CD8-positive, alpha-beta memory T cell (primary cell): Measurements from ENCODE around the gene SLC8B1. TPM values are rescaled to one million over a fixed set of nuclear protein-coding genes. Genes with fewer than 3 reads are reported as not detected.

ENCODE experiments used
- CTCF ChIA-PET: fragments of 350-600 bp; sonication (Branson Sonifier 250); formaldehyde crosslinking; loops from one replicate; lab custom pipeline; 2021; ENCODE audit warnings: antibody characterized with exemption; lab: Charles Lee
- POLR2A ChIA-PET: fragments of 350-600 bp; sonication (Branson Sonifier 250); formaldehyde crosslinking; loops from one replicate; lab custom pipeline; 2021; ENCODE audit warnings: antibody characterized with exemption; lab: Charles Lee
- DNase-seq, 5 donors: peaks; one replicate each; pipeline versions ENCODE4 v3.0.0 to v3.0.0-alpha.2; 2020 to 2022; ENCODE audit warnings: mixed read lengths in 1 of 5
- H3K27ac ChIP-seq: one replicate; pipeline ENCODE4 v1.7.0; 2013; ENCODE audit warnings: low read depth, mild to moderate bottlenecking, low read length, moderate library complexity
- H3K27me3 ChIP-seq: 2 replicates; pipeline ENCODE4 v1.7.0; 2013; ENCODE audit warnings: low read length, mild to moderate bottlenecking; ENCODE audit not compliant: insufficient read depth, poor library complexity, severe bottlenecking
- H3K36me3 ChIP-seq: 2 replicates; pipeline ENCODE4 v1.7.0; 2013; ENCODE audit warnings: mild to moderate bottlenecking, low read length, moderate library complexity; ENCODE audit not compliant: insufficient read depth
- H3K4me1 ChIP-seq: 2 replicates; pipeline ENCODE4 v1.7.0; 2013; ENCODE audit warnings: mild to moderate bottlenecking, low read length, moderate library complexity; ENCODE audit not compliant: insufficient read depth
- H3K4me3 ChIP-seq: 2 replicates; pipeline ENCODE4 v1.7.0; 2013; ENCODE audit warnings: mild to moderate bottlenecking, low read length
- H3K9me3 ChIP-seq: 2 replicates; pipeline ENCODE4 v1.7.0; 2013; ENCODE audit warnings: mild to moderate bottlenecking, low read length
- H3K27ac Mint-ChIP-seq, 8 donors: one replicate each; pipeline ENCODE4 v1.8.0; 2020 to 2021; ENCODE audit warnings: mixed read lengths in 8 of 8, mild to moderate bottlenecking in 6 of 8, inconsistent platforms in 3 of 8, moderate library complexity in 3 of 8
- H3K27me3 Mint-ChIP-seq, 2 donors: one replicate each; pipeline ENCODE4 v1.8.0; 2020 to 2021; ENCODE audit warnings: mixed read lengths in 2 of 2, mild to moderate bottlenecking in 1 of 2, moderate library complexity in 1 of 2
- H3K36me3 Mint-ChIP-seq, 3 donors: one replicate each; pipeline ENCODE4 v1.8.0; 2020 to 2021; ENCODE audit warnings: mixed read lengths in 3 of 3, inconsistent platforms in 1 of 3, mild to moderate bottlenecking in 1 of 3
- H3K4me1 Mint-ChIP-seq, 3 donors: one replicate each; pipeline ENCODE4 v1.8.0; 2020 to 2021; ENCODE audit warnings: mixed read lengths in 3 of 3, inconsistent platforms in 1 of 3, mild to moderate bottlenecking in 1 of 3
- H3K4me3 Mint-ChIP-seq, 7 donors: one replicate each; pipeline ENCODE4 v1.8.0; 2020 to 2021; ENCODE audit warnings: mixed read lengths in 7 of 7, mild to moderate bottlenecking in 6 of 7, moderate library complexity in 4 of 7, inconsistent platforms in 2 of 7
- H3K9me3 Mint-ChIP-seq, 5 donors: one replicate each; pipeline ENCODE4 v1.8.0; 2020 to 2022; ENCODE audit warnings: mixed read lengths in 5 of 5, mild to moderate bottlenecking in 3 of 5, moderate library complexity in 2 of 5, inconsistent platforms in 1 of 5
- polyA plus RNA-seq: library from polyadenylated mRNA; unstranded; fragments of 300-500 nt; fragmentation: Illumina TruSeq; gene quantifications from one replicate; pipeline ENCODE4 v1.2.3, GENCODE V29; 2021
- total RNA-seq, 2 experiments: library from RNA; stranded (reverse); gene quantifications; one replicate each; pipeline ENCODE4 v1.2.3, GENCODE V29; 2021

Gene SLC8B1
- total and polyA plus RNA-seq, 3 experiments from 2014 or later: 14.9 to 26.8 (median 16.8) TPM

- H3K36me3 ChIP-seq: no peaks in the 10 kb centered on the region
- Mint-ChIP-seq H3K4me3 (no peak overlapping the region), H3K9me3 (peaks cover 0 to 14% (median 6%) of the 10 kb centered on the region in 5 donors), H3K27ac (no peak overlapping the region), H3K4me1 (peaks cover 12 to 27% (median 19%) of the 10 kb centered on the region in 3 donors), H3K27me3 (no peaks in the 10 kb centered on the region), H3K36me3 (peaks cover 13 to 18% (median 14%) of the 10 kb centered on the region in 3 donors)
- no peak for DNase-seq
- peaks cover 33% of the 10 kb centered on the region for H3K4me1 ChIP-seq
- peaks cover 2% of the 10 kb centered on the region for H3K9me3 ChIP-seq
- no peak overlapping the region for H3K27ac ChIP-seq
- ChIA-PET CTCF (no interaction called here), POLR2A (no interaction called here)
- no peaks in the 10 kb centered on the region for H3K27me3 ChIP-seq
- H3K4me3 ChIP-seq: no peak overlapping the region
These were observed 77.3 kb downstream of the SLC8B1 start for GRCh38 chr12:113257564-113257963.

DNA sequence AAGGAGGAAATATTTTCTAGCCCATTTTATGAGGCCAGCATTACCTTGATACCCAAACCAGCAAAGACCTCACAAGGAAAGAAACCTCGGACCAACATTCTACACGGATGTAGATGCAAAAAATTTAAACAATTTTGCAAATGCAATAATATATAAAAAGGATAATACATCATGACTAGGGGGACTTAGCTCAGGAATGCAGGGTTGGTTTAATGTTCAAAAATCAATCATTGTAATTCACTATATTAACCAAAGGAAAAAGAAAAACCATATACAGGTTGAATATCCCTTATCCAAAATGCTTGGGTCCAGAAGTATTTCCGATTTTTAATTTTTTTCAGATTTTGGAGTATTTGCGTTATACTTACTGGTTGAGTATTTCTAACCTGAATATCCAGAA lies 80.6 kb downstream of the SLC8B1 start:
- Mint-ChIP-seq H3K36me3 (peaks cover 15 to 29% (median 18%) of the 10 kb centered on the region in 3 donors), H3K4me1 (peaks cover 0 to 3% (median 3%) of the 10 kb centered on the region in 3 donors), H3K27me3 (no peaks in the 10 kb centered on the region), H3K27ac (no peak overlapping the region), H3K4me3 (no peak overlapping the region), H3K9me3 (peaks cover 0 to 15% (median 7%) of the 10 kb centered on the region in 5 donors)
- no peak overlapping the region for H3K4me3 ChIP-seq
- H3K4me1 ChIP-seq: peaks cover under 1% of the 10 kb centered on the region
- no peak overlapping the region for H3K27ac ChIP-seq
- H3K36me3 ChIP-seq: no peaks in the 10 kb centered on the region
- no peak for DNase-seq
- no peaks in the 10 kb centered on the region for H3K27me3 ChIP-seq
- ChIA-PET POLR2A (no interaction called here), CTCF (no interaction called here)
- H3K9me3 ChIP-seq: peaks cover 6% of the 10 kb centered on the region

DNA sequence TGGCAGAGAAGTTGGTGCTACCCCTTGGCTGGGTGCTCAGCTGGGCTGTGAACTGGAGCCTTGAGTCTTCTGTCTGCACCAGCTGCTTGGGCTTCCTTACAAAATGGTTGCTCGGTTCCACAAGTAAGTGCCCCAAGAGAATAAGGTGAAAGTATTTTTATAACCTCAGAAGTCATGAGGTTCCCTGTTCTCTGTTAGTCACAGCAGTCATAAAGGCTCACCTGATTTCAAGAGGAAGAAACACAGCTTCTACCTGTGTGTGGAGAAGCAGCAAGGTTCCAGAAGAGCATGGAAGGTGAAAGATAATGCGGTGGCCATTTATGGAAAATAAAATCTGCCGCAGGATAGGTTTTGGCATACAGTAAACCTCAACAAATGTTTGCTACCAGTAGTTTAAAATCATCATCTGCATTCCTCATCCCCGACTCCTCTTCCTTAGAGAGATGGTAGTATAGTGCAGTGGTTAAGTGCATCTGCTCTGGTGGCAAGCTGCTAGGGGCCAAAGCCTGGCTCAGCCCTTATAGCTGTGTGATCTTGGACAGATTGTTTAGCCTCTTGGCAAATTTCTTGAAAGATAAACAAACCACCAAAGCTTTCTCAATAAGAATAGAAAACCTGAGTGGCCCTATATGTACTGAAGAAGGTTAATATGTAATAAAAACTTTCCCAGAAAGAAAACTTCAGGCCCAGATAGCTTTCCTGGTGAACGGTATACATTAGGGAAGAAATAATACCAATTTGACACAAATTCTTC lies 81.2 kb downstream of the SLC8B1 start:
- Mint-ChIP-seq H3K36me3 (peaks cover 12 to 33% (median 18%) of the 10 kb centered on the region in 3 donors), H3K4me1 (no peaks in the 10 kb centered on the region), H3K27me3 (no peaks in the 10 kb centered on the region), H3K9me3 (peaks cover 0 to 15% (median 7%) of the 10 kb centered on the region in 5 donors), H3K27ac (no peak overlapping the region), H3K4me3 (no peak overlapping the region)
- Histone ChIP-seq H3K27me3 (no peaks in the 10 kb centered on the region), H3K4me1 (no peaks in the 10 kb centered on the region), H3K27ac (no peak overlapping the region), H3K4me3 (no peak overlapping the region), H3K9me3 (peaks cover 6% of the 10 kb centered on the region), H3K36me3 (no peaks in the 10 kb centered on the region)
- ChIA-PET POLR2A (no interaction called here), CTCF (no interaction called here)
- no peak for DNase-seq

GRCh38 chr12:113252494-113252893 lies 82.4 kb downstream of the SLC8B1 start:
- CTCF ChIA-PET: no interaction called here

DNA sequence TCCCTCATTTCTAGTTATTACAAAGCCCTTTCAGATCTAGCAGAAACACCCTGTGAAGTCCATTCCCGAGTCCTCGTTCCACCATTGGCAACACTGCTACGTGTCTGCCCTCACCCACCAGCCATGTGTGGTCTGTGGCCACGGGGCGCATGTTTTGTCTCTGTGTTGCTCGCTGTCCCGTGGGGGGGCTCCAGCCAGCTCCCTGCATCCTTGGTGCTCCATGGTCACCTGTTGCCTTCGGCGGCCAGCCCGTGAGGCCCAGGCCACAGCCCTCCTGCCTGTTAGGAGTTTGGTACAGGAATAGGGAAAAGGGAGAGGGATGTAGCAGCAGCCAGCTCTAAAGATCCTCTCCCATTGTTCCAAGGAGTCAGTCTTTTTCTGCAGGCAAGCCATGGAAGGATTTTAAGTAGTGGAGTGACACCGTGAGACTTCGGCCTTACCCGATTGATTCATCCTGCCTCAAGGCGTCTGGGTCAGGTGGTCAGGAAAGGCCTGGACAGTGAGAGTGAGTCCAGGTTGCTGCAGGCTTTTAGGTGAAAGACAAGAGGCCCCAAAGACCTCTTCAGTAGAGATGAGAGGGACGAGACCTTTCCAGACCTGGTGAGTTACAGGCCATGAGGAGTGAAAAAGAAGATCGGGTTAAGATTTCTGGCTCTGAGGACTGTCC lies 83.4 kb downstream of the SLC8B1 start:
- Mint-ChIP-seq H3K4me1 (no peaks in the 10 kb centered on the region), H3K27ac (peak overlapping the region in 1 of 8 donors; percentile 63), H3K27me3 (no peaks in the 10 kb centered on the region), H3K4me3 (no peak overlapping the region), H3K36me3 (peaks cover 13 to 52% (median 18%) of the 10 kb centered on the region in 3 donors), H3K9me3 (peaks cover 0 to 15% (median 7%) of the 10 kb centered on the region in 5 donors)
- H3K27ac ChIP-seq: no peak overlapping the region
- no peaks in the 10 kb centered on the region for H3K4me1 ChIP-seq
- no peak overlapping the region for H3K4me3 ChIP-seq
- H3K27me3 ChIP-seq: no peaks in the 10 kb centered on the region
- DNase-seq: no peak
- CTCF ChIA-PET: no interaction called here
- no peaks in the 10 kb centered on the region for H3K36me3 ChIP-seq
- POLR2A ChIA-PET: no interaction called here
- peaks cover 6% of the 10 kb centered on the region for H3K9me3 ChIP-seq

More at GRCh38 chr12:113252494-113252893, 82.4 kb downstream of the SLC8B1 start:
- Histone ChIP-seq H3K9me3 (peaks cover 6% of the 10 kb centered on the region), H3K36me3 (no peaks in the 10 kb centered on the region), H3K27me3 (no peaks in the 10 kb centered on the region), H3K27ac (no peak overlapping the region), H3K4me3 (no peak overlapping the region), H3K4me1 (no peaks in the 10 kb centered on the region)
- POLR2A ChIA-PET: no interaction called here
- Mint-ChIP-seq H3K36me3 (peaks cover 15 to 45% (median 18%) of the 10 kb centered on the region in 3 donors), H3K9me3 (peaks cover 0 to 15% (median 7%) of the 10 kb centered on the region in 5 donors), H3K4me3 (no peak overlapping the region), H3K4me1 (no peaks in the 10 kb centered on the region), H3K27ac (no peak overlapping the region), H3K27me3 (no peaks in the 10 kb centered on the region)
- no peak for DNase-seq

DNA sequence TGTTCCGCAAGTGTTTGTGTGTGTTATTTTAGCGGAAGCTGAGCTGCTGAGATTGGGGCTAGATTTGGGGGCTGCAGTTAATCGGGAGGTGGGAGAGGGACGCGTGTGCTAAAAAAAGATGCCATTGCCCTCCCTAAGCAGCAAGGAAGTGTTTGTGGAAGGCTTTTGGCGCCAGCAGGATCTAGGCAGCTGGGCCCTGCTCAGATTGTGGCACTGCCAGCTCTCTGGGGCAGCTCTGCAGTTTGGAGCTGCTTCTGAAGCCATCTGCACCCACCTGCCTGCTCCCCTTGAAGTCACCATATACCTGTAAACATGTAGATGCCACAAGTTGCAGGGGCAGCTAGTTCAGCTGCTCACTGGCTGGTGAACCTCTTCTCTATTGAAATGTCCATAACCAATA lies 84.9 kb downstream of the SLC8B1 start:
- Histone ChIP-seq H3K36me3 (no peaks in the 10 kb centered on the region), H3K4me3 (no peak overlapping the region), H3K9me3 (peaks cover 6% of the 10 kb centered on the region), H3K4me1 (no peaks in the 10 kb centered on the region), H3K27ac (no peak overlapping the region), H3K27me3 (no peaks in the 10 kb centered on the region)
- H3K4me3 Mint-ChIP-seq: no peak overlapping the region
- ChIA-PET POLR2A (no interaction called here), CTCF (no interaction called here)
- no peak for DNase-seq
- H3K36me3 Mint-ChIP-seq: peaks cover 15 to 63% (median 18%) of the 10 kb centered on the region in 3 donors
- H3K27ac Mint-ChIP-seq: no peak overlapping the region
- no peaks in the 10 kb centered on the region for H3K4me1 Mint-ChIP-seq
- peaks cover 0 to 15% (median 7%) of the 10 kb centered on the region in 5 donors for H3K9me3 Mint-ChIP-seq
- no peaks in the 10 kb centered on the region for H3K27me3 Mint-ChIP-seq

- Histone ChIP-seq H3K36me3 (no peaks in the 10 kb centered on the region), H3K9me3 (peaks cover 6% of the 10 kb centered on the region), H3K27me3 (no peaks in the 10 kb centered on the region), H3K4me1 (no peaks in the 10 kb centered on the region), H3K4me3 (no peak overlapping the region), H3K27ac (no peak overlapping the region)
- peaks cover 0 to 15% (median 7%) of the 10 kb centered on the region in 5 donors for H3K9me3 Mint-ChIP-seq
- H3K36me3 Mint-ChIP-seq: peaks cover 15 to 67% (median 18%) of the 10 kb centered on the region in 3 donors
- no peak overlapping the region for H3K4me3 Mint-ChIP-seq
- H3K27me3 Mint-ChIP-seq: no peaks in the 10 kb centered on the region
- CTCF ChIA-PET: no interaction called here
- DNase-seq: no peak
- H3K4me1 Mint-ChIP-seq: no peaks in the 10 kb centered on the region
- no peak overlapping the region for H3K27ac Mint-ChIP-seq
- POLR2A ChIA-PET: no interaction called here
These were observed 85.4 kb downstream of the SLC8B1 start for GRCh38 chr12:113249546-113249945.

DNA sequence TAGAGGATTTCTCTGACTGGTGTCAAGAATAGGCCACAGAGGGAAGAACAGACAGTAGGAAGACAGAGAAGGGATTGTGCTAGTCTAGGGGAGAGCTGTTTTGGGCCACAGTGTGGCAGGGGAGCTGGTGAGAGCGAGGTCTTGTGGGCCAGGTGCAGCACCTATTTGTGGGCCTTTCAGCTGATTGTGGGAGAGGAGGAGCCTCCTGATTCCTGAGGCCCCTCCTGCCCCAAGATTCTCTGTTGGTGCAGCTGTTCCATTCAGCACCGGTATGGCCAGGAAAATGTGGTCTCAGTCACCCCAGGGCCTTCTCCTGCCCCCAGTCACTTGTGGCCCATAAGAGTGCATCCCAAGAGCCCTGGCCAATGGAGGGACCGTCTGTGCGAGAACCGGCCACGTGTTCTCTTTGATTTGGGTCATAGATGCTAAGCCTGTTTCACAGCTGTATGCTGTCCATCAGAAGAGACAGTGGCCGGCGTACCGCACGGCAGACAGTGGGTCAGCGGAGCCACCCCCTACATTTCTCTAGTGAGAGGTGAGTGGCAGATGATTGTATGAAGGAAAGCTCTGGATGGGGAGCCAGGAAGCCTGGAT lies 86.0 kb downstream of the SLC8B1 start:
- Mint-ChIP-seq H3K27me3 (no peaks in the 10 kb centered on the region), H3K27ac (no peak overlapping the region), H3K36me3 (peaks cover 14 to 70% (median 15%) of the 10 kb centered on the region in 3 donors), H3K9me3 (peaks cover 0 to 11% (median 7%) of the 10 kb centered on the region in 5 donors), H3K4me1 (no peaks in the 10 kb centered on the region), H3K4me3 (no peak overlapping the region)
- Histone ChIP-seq H3K4me1 (no peaks in the 10 kb centered on the region), H3K9me3 (peaks cover 6% of the 10 kb centered on the region), H3K27ac (no peak overlapping the region), H3K4me3 (no peak overlapping the region), H3K27me3 (no peaks in the 10 kb centered on the region), H3K36me3 (no peaks in the 10 kb centered on the region)
- ChIA-PET CTCF (no interaction called here), POLR2A (no interaction called here)
- no peak for DNase-seq
